ENCODE measurements around the gene HOXC13.

HOXC13 gene

DNA sequence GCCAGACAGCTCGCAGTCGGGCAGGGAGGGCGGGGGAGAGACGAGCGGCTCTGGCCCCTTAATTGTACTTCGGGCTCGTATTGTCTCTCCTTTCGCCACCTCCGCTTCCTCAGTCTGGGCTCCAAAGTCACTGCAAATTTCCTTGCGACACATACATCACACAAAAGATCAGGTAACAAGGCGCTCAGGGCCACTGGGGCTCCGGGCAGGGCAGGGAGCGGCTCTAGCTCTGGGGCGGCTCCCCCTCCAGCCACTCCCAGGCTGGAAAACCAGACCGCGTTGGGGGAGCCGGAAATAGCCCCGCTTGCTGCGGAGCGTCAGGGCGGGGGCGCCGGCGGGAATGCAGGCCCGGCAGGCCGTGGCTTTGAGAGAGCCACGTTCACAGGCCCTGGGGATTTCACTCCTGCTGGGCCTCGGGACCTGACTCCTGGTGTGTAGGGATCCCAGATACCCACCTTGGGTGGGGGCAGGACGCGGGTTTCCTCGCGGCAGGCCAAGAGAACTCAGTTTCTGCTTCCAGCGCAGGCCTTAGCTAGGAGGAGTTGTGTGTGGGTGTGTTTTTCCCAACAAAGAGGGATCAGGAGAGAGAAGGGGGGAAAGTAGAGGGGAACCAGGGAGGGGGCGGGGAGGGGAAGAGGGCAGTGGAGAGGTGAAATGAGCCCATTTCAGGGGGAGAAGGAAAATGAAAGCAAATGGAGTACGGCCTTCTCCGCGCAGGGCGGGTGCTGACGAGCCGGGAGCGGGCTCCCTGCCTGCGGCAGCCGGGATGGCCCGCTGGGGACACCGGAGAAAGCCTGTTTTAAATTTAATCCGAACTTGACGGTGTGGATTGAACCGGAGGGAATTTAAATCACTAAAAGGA is 57.0 kb downstream of the HOXC13 start:
- DNase-seq, result peak; percentile 88

Measured in right hindlimb (tissue), 1 donor.